ENCODE results near the gene TMEM269. TPM values are rescaled to one million over a fixed set of nuclear protein-coding genes. Genes with fewer than 3 reads are reported as not detected.

The TMEM269 gene
- polyA plus RNA-seq, 3 donors = 0.05 TPM; not detected in 2

GRCh38 chr1:42838482-42839190, 53.8 kb downstream of the TMEM269 start:
- WGBS, 3 donors = 82 to 87% (median 84%) methylated on average over 7 of the region's 7 CpGs
- no peak overlapping the region for H3K27ac ChIP-seq (ENCODE audit: low read depth, low read length)

GRCh38 chr1:42841010-42841409, 56.2 kb downstream of the TMEM269 start:
- 84 to 86% (median 84%) methylated on average over 3 of the region's 3 CpGs for WGBS, 3 donors
- no peak overlapping the region for H3K27ac ChIP-seq (ENCODE audit: low read depth, low read length)

GRCh38 chr1:42841440-42842147, 56.8 kb downstream of the TMEM269 start:
- no peak overlapping the region for H3K27ac ChIP-seq (ENCODE audit: low read depth, low read length)
- WGBS, 3 donors = 67 to 89% (median 84%) methylated on average over 2 of the region's 2 CpGs

GRCh38 chr1:42844592-42845140, 59.9 kb downstream of the TMEM269 start:
- 93 to 96% (median 94%) methylated on average over 4 of the region's 4 CpGs for WGBS, 3 donors
- no peak overlapping the region for H3K27ac ChIP-seq (ENCODE audit: low read depth, low read length)

- H3K27ac ChIP-seq (ENCODE audit: low read depth, low read length) = no peak overlapping the region
- 59 to 72% (median 69%) methylated on average over 1 of the region's 1 CpG for WGBS, 3 donors
Observed at GRCh38 chr1:42845193-42845592, 60.4 kb downstream of the TMEM269 start.

GRCh38 chr1:42845866-42846256, 61.1 kb downstream of the TMEM269 start:
- 7 to 10% (median 7%) methylated on average over 10 of the region's 10 CpGs for WGBS, 3 donors
- H3K27ac ChIP-seq (ENCODE audit: low read depth, low read length) = no peak overlapping the region

- WGBS, 3 donors = 0% methylated on average over 48 to 50 of the region's 50 CpGs
- H3K27ac ChIP-seq (ENCODE audit: low read depth, low read length) = no peak within 1 kb of the TSS
Observed at GRCh38 chr1:42846257-42847110, 61.7 kb downstream of the TMEM269 start, which contains the start of gene ZNF691. Gene ZNF691 (plus strand): TSS chr1:42846613. CDS start chr1:42849659, 3,046 bp downstream.

- no peak overlapping the region for H3K27ac ChIP-seq (ENCODE audit: low read depth, low read length)
- WGBS, 3 donors = 8 to 12% (median 10%) methylated on average over 6 of the region's 6 CpGs
Observed at GRCh38 chr1:42847111-42847595, 62.4 kb downstream of the TMEM269 start.

- 74 to 80% (median 76%) methylated on average over 6 of the region's 6 CpGs for WGBS, 3 donors
- H3K27ac ChIP-seq (ENCODE audit: low read depth, low read length) = no peak overlapping the region
Observed at GRCh38 chr1:42847721-42848460, 63.1 kb downstream of the TMEM269 start.

- 95 to 99% (median 95%) methylated on average over 2 of the region's 2 CpGs for WGBS, 3 donors
- no peak overlapping the region for H3K27ac ChIP-seq (ENCODE audit: low read depth, low read length)
Observed at GRCh38 chr1:42848823-42849537, 64.2 kb downstream of the TMEM269 start.

- WGBS, 3 donors = 98 to 99% (median 98%) methylated on average over 5 of the region's 5 CpGs
- no peak overlapping the region for H3K27ac ChIP-seq (ENCODE audit: low read depth, low read length)
Observed at GRCh38 chr1:42849944-42850343, 65.2 kb downstream of the TMEM269 start.

Other genes starting within 250 kb of the TMEM269 start
- gene PPIH, start 126.6 kb upstream of the TMEM269 start, polyA plus RNA-seq = 10 to 100 TPM; 15.6 to 34.3 (median 25.0) TPM
- 100 to 1,000 TPM; 218 to 926 (median 714) TPM for gene YBX1, start 102.6 kb upstream of the TMEM269 start, polyA plus RNA-seq
- gene CLDN19, start 44.8 kb upstream of the TMEM269 start, polyA plus RNA-seq = under 1 TPM in 1 of 3 donors, not detected in 2; 0.01 TPM
- 10 to 100 TPM; 12.9 to 28.1 (median 22.7) TPM for gene P3H1, start 18.0 kb upstream of the TMEM269 start, polyA plus RNA-seq
- gene C1orf50, start 17.7 kb upstream of the TMEM269 start, polyA plus RNA-seq = 1 to 10 TPM; 2.5 to 4.1 (median 3.1) TPM
- 1 to 10 TPM; 3.5 to 7.8 (median 7.0) TPM for gene ERMAP, start 32.1 kb downstream of the TMEM269 start, polyA plus RNA-seq
- gene SVBP, start 32.4 kb downstream of the TMEM269 start, polyA plus RNA-seq = 10 to 100 TPM; 11.4 to 44.5 (median 28.9) TPM
- gene ZNF691, start 61.6 kb downstream of the TMEM269 start, polyA plus RNA-seq = 1 to 10 TPM; 3.5 to 5.6 (median 4.2) TPM
- gene SLC2A1, start 173.9 kb downstream of the TMEM269 start, polyA plus RNA-seq = 10 to 100 TPM in 1 of 3 donors, 1 to 10 TPM in 2; 4.4 to 25.4 (median 6.6) TPM

Data from adipose tissue (tissue), 3 donors.